Measurements from ENCODE around the gene GFOD1.
"Not testable (repeated sequence)": the region's sequence is repeated elsewhere in the genome, so short reads cannot be mapped to it uniquely, and the experiment has no call there.

GFOD1 gene

GRCh38 chr6:13445005-13445743 is 42.2 kb downstream of the GFOD1 start:
- DNase-seq (ENCODE audit: low spot score) = peak; percentile 71

- DNase-seq (ENCODE audit: low spot score) = no peak
Measured at GRCh38 chr6:13444604-13445003, 42.8 kb downstream of the GFOD1 start.

GRCh38 chr6:13443978-13444377 is 43.4 kb downstream of the GFOD1 start:
- DNase-seq (ENCODE audit: low spot score) = not testable (repeated sequence)

GRCh38 chr6:13441778-13442177 is 45.6 kb downstream of the GFOD1 start:
- DNase-seq (ENCODE audit: low spot score) = no peak

DNA sequence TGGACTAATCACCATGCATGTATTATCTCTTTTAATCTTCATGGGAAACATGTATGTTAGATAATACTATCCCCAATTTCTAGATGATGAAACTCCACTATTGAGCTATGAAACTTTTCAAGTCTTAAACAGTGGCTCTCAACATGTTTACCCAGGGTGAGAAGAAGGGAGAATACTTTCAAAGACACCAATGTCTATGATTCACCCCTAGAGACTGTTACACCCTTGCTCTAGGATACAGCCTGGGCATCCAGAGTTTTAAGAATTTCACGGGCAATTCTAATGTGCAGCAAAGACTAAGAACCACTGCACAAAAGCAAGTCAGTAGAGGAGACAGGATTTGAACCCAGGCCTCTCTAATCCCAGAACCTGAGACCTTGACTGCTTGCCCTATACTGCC is 47.8 kb downstream of the GFOD1 start:
- DNase-seq (ENCODE audit: low spot score) = no peak

DNA sequence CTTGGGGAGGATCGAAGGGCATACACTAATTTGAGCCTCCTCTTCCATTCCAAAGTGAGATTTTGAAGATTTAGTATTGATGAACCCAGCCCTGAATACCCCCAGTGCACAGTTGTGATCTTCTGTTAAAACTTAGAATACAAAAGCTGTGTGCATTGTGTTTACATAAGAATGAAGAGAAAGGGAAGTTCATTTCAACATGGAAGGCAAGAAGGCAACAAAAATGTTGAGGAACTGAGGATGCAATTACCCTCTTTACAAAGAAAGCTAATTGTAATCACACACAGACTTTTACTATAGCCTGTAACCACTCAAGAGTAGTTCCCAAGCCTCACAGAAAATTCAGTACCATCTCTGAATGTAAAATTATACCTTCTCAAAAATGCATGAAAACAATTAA is 49.3 kb downstream of the GFOD1 start:
- no peak for DNase-seq (ENCODE audit: low spot score)

- no peak for DNase-seq (ENCODE audit: low spot score)
Measured at GRCh38 chr6:13437218-13437996, 50.0 kb downstream of the GFOD1 start.

DNA sequence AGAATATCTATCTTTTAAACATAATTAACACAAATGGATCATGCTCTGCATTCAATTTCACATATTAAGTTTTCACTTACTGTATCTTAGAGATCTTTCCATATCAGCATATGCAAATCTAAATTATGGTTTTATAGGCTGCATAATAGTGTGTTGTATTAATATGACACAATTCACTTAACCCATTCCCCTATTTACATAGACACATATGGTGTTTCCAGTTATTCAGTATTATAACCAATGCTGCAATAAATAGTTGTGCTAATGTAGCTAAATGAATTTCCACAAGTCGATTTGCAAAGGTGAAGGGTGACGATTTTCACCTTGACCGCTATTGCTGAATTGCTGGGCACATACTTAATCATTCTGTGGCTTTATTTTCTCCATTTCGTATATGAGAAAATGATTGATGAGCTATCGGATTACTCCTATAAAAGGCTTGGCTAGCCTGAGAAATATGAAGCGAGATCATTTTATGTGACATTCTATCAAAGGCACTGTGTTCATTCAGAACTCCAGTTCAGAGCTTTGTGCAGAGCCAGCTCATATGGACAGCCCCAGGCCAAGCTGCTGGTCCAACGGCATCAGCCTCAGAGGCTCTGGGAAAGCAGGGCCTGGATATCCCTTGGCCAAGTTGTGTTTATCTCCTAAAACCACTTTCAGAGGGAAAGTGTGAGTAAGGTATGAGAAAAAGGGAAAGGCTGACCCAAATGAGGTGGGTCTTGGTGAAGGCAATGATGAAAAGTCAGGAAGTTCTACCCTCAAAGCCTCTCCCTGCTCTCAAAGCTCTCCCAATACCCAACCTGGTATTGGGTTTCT is 50.8 kb downstream of the GFOD1 start:
- no peak for DNase-seq (ENCODE audit: low spot score)

- DNase-seq (ENCODE audit: low spot score) = no peak
Measured at GRCh38 chr6:13435477-13436246, 51.7 kb downstream of the GFOD1 start.

GRCh38 chr6:13434777-13435176 is 52.6 kb downstream of the GFOD1 start:
- no peak for DNase-seq (ENCODE audit: low spot score)

- not testable (repeated sequence) for DNase-seq (ENCODE audit: low spot score)
Measured at GRCh38 chr6:13434135-13434775, 53.1 kb downstream of the GFOD1 start.

GRCh38 chr6:13433709-13434121 is 53.7 kb downstream of the GFOD1 start:
- no peak for DNase-seq (ENCODE audit: low spot score)

GRCh38 chr6:13432526-13433184 is 54.7 kb downstream of the GFOD1 start:
- no peak for DNase-seq (ENCODE audit: low spot score)

GRCh38 chr6:13431861-13432465 is 55.4 kb downstream of the GFOD1 start:
- no peak for DNase-seq (ENCODE audit: low spot score)

- DNase-seq (ENCODE audit: low spot score) = no peak
Measured at GRCh38 chr6:13431059-13431656, 56.2 kb downstream of the GFOD1 start.

DNA sequence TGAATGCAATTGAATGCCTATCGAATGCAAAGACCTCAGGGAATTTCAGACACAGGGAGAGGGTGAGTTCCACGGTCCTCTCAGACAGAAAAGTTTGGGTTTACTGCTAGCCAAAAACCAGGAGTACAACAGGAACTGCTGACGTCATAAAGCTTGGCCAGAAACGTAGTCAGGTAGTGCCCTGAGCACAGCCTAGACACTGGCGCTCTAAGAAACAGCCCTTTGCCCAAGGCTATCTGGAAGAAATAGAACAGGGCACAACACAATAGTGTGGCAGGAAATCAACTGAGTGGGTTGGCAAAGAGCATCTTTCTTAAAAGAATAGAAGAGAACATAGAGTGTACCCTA is 58.0 kb downstream of the GFOD1 start:
- DNase-seq (ENCODE audit: low spot score) = no peak

DNA sequence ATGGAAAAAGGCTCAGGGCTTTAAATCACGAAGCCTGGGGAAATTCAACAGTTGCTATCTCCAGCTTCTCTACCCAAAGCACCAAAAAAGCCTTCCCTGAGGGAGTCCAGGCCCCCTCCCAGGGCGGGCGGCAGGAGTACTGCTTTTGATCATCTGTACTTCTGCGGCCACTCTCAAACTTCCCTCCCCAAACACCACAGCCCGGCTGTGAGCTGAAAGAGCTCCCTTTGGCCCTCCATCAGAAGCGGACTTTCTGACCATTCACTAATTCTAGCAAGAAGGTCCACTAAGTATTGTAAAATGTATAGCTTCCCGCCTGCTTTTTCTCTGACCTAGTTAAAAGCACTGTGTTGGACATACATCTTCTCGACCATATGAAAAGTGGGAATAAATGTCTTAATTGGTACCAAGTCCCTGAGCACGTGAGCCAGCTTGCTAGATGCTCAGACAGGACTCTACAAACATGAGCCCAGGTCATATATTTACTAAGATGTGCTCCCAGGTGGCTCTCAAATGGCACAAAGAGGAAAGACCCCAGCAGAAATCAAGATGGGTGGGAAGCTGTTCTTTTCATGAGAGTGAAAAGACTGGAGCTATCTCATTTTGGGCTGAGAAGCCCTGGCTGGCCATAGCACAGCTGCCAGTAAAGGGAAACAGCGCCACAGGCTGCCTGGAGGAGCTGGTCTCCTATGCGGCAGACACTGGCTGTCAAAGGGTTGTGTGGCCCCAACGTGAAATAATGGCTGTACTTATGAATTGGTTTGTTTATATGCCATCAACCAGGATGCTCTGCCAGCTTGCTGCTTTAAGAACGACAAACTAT is 58.6 kb downstream of the GFOD1 start:
- no peak for DNase-seq (ENCODE audit: low spot score)

- no peak for DNase-seq (ENCODE audit: low spot score)
Measured at GRCh38 chr6:13427801-13428582, 59.4 kb downstream of the GFOD1 start.

All from SK-N-DZ (cell line).